ENCODE data around the gene TNN. TPM values are rescaled to one million over a fixed set of nuclear protein-coding genes. Genes with fewer than 3 reads are reported as not detected.

The TNN gene
- total RNA-seq, 1 donor from 2014 or later = 0.18 TPM

- no peak for DNase-seq
- intact Hi-C loops (cut with DNase I) = no loop called here
Observed at GRCh38 chr1:175116210-175116798, 48.7 kb downstream of the TNN start.

GRCh38 chr1:175116903-175117302 is 49.3 kb downstream of the TNN start:
- Histone ChIP-seq H3K9me3 (peaks cover 12% of the 10 kb centered on the region), H3K36me3 (no peaks in the 10 kb centered on the region), H3K27ac (no peak overlapping the region), H3K4me1 (no peaks in the 10 kb centered on the region), H3K27me3 (ENCODE audit: low read depth) (no peaks in the 10 kb centered on the region), H3K4me3 (no peak overlapping the region)
- DNase-seq = no peak
- intact Hi-C loops (cut with DNase I) = no loop called here
- no peak for TF ChIP-seq CTCF (IDR thresholded peaks at IDR 0.05)
- ATAC-seq = no peak

More at GRCh38 chr1:175116210-175116798, 48.7 kb downstream of the TNN start:
- H3K4me3 ChIP-seq = no peak overlapping the region
- H3K27me3 ChIP-seq (ENCODE audit: low read depth) = no peaks in the 10 kb centered on the region
- no peaks in the 10 kb centered on the region for H3K36me3 ChIP-seq
- no peak for TF ChIP-seq CTCF (IDR thresholded peaks at IDR 0.05)
- ATAC-seq = no peak
- peaks cover 12% of the 10 kb centered on the region for H3K9me3 ChIP-seq
- no peaks in the 10 kb centered on the region for H3K4me1 ChIP-seq
- no peak overlapping the region for H3K27ac ChIP-seq

- no peak for TF ChIP-seq CTCF (IDR thresholded peaks at IDR 0.05)
- no peak for DNase-seq
- intact Hi-C loops (cut with DNase I) = no loop called here
Observed at GRCh38 chr1:175118375-175119367, 51.0 kb downstream of the TNN start.

GRCh38 chr1:175120511-175120910 is 52.9 kb downstream of the TNN start:
- TF ChIP-seq CTCF (IDR thresholded peaks at IDR 0.05) = no peak
- peaks cover 11% of the 10 kb centered on the region for H3K4me1 ChIP-seq
- no peak overlapping the region for H3K4me3 ChIP-seq
- H3K9me3 ChIP-seq = no peaks in the 10 kb centered on the region
- intact Hi-C loops (cut with DNase I) = loop anchor here (10.0 kb wide), 1 partner anchor 86 kb away; no protein-coding TSS in a partner anchor
- no peak for DNase-seq
- no peaks in the 10 kb centered on the region for H3K36me3 ChIP-seq
- ATAC-seq = no peak
- H3K27me3 ChIP-seq (ENCODE audit: low read depth) = no peaks in the 10 kb centered on the region
- H3K27ac ChIP-seq = no peak overlapping the region

More at GRCh38 chr1:175118375-175119367, 51.0 kb downstream of the TNN start:
- no peaks in the 10 kb centered on the region for H3K27me3 ChIP-seq (ENCODE audit: low read depth)
- H3K9me3 ChIP-seq = peaks cover 1% of the 10 kb centered on the region
- H3K4me1 ChIP-seq = no peaks in the 10 kb centered on the region
- H3K4me3 ChIP-seq = no peak overlapping the region
- H3K27ac ChIP-seq = no peak overlapping the region
- no peaks in the 10 kb centered on the region for H3K36me3 ChIP-seq
- ATAC-seq = no peak

- H3K27ac ChIP-seq = no peak overlapping the region
- no peak for ATAC-seq
- TF ChIP-seq CTCF (IDR thresholded peaks at IDR 0.05) = no peak
- no peak for DNase-seq
- intact Hi-C loops (cut with DNase I) = loop anchor here (10.0 kb wide), 1 partner anchor 90 kb away; no protein-coding TSS in a partner anchor
- peaks cover 31% of the 10 kb centered on the region for H3K4me1 ChIP-seq
- H3K36me3 ChIP-seq = no peaks in the 10 kb centered on the region
- H3K27me3 ChIP-seq (ENCODE audit: low read depth) = no peaks in the 10 kb centered on the region
- H3K9me3 ChIP-seq = no peaks in the 10 kb centered on the region
- no peak overlapping the region for H3K4me3 ChIP-seq
Observed at GRCh38 chr1:175124861-175125260, 57.2 kb downstream of the TNN start.

Data from lower lobe of right lung (tissue), 2 donors.